GM18502 (cell line): ENCODE measurements around the gene MED12.

ENCODE experiments used
- ATAC-seq: cut with Tn5 transposase; IDR thresholded peaks from one replicate; pipeline ENCODE4 v1.9.1; 2021; ENCODE audit warnings: mild to moderate bottlenecking; ENCODE audit not compliant: unreplicated experiment, poor library complexity

The MED12 gene

DNA sequence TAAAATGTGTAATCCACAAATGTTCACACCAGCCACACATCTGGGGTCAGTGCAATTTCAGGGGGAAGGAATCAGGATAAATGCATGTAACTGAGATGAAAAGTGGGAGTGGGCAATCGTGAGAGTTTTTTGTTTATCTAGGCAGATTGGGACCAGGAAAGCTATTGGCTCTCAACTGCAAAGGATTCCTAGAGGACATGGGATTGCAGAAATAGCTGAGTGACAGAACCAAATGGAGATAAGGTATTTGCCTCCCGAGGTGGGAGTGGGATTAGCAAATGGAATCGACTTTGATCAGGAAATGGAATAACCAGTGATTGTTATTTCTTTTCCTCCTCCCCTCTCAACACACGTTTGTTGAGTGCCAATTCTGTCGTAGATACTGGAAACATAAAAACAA is 65.7 kb downstream of the MED12 start:
- no peak for ATAC-seq

DNA sequence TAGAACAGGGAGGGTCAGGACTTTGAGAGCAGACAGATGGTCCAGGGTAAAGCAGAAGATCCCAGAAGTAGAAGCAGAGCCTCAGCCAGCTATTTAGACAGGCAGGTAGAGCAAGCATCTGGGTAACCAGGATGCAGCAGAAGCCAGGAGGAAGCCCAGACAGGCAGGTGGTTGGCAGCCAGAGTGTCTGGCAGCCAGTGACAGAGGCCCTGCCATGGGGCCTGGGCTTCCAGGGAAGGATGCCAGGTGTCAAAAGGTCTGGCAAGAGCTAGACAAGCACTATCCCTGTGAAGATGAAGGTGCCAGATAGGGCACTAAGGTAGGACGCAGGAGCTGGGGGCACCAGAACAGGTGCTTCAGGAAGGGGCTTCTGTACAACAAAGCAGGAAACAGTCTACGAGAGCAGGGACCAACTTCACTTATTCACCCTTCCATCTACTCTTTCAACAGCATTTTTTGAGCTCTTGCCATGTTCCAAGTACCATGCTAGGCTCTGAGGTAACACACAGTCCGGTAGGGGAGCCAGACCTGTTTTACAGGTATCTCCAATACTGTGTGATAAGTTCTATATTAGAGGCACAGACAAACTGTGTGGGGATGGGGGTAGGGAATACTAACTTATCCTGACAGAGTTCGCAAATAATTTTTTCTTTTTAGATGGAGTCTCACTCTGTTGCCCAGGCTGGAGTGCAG is 66.6 kb downstream of the MED12 start:
- ATAC-seq: no peak

DNA sequence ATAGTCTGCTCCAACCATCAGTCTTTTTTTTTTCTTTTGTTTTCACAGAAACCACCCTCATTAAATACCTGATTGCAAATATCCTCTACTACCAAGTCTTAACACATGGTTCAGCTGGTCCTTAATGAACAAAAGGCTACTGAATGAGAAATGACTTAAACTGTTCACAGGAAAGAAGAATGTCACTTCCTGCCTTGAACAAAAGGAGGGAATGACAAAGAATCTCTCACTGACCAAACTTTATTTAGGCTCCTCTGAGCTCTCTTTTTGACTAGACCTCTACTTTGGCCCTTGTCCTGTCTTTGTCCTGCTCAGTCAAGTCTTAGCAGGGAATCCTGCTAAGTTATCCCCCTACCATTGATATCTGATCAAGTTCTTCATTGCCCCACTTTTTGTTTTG is 72.9 kb downstream of the MED12 start:
- no peak for ATAC-seq
